B cell (primary cell): ENCODE results near the gene SLC18A2. TPM values are rescaled to one million over a fixed set of nuclear protein-coding genes. Genes with fewer than 3 reads are reported as not detected.

Experiments used
- ATAC-seq: fragments of 200-7000 bp; cut with Tn5 transposase; one replicate; pipeline ENCODE4 v1.10.0; 2021; ENCODE audit warnings: low read depth, mild to moderate bottlenecking, moderate number of reproducible peaks, moderate library complexity
- CTCF ChIA-PET: fragments of 350-600 bp; sonication (Branson Sonifier 250); formaldehyde crosslinking; loops from one replicate; lab custom pipeline; 2021; ENCODE audit warnings: antibody characterized with exemption, inconsistent platforms; lab: Charles Lee
- POLR2A ChIA-PET: fragments of 350-600 bp; sonication (Branson Sonifier 250); formaldehyde crosslinking; loops from one replicate; lab custom pipeline; 2021; ENCODE audit warnings: antibody characterized with exemption; lab: Charles Lee
- DNase-seq: peaks from one replicate; pipeline ENCODE4 v3.0.0; 2013
- H2AFZ ChIP-seq: 2 replicates; pipeline ENCODE4 v1.6.1; 2012; ENCODE audit warnings: mild to moderate bottlenecking, low read depth, low read length; ENCODE audit not compliant: insufficient read depth, poor library complexity, severe bottlenecking
- H3K27ac ChIP-seq, 2 donors: 1 replicate in 1 of 2; 2 replicates in 1 of 2; pipeline ENCODE4 v1.5.1; 2012 to 2013; ENCODE audit warnings: low read length in 2 of 2, mild to moderate bottlenecking in 2 of 2, moderate library complexity in 1 of 2
- H3K27me3 ChIP-seq, 4 experiments: fragments of 200-600 bp in 1 of 4; sonication (generic) in 1 of 4; replicated peaks in 1 of 4; 1 replicate in 2 of 4; 2 replicates in 2 of 4; pipeline versions ENCODE4 v1.6.1 to v1.7.0; 2013 to 2016; ENCODE audit warnings: low read length in 3 of 4, mild to moderate bottlenecking in 2 of 4, mixed read lengths in 1 of 4, moderate library complexity in 1 of 4; ENCODE audit not compliant: insufficient read depth in 4 of 4, control insufficient read depth in 3 of 4; ENCODE audit errors: control extremely low read depth in 1 of 4
- H3K36me3 ChIP-seq, 2 experiments: replicated peaks in 1 of 2; 1 replicate in 1 of 2; 2 replicates in 1 of 2; pipeline versions ENCODE4 v1.6.1 to v1.7.1; 2013; ENCODE audit warnings: low read length in 1 of 2; ENCODE audit not compliant: insufficient read depth in 2 of 2, control insufficient read depth in 1 of 2; ENCODE audit errors: control extremely low read depth in 1 of 2, extremely low read depth in 1 of 2
- H3K4me1 ChIP-seq, 2 donors: fragments of 200-600 bp in 1 of 2; sonication (generic) in 1 of 2; 1 replicate in 1 of 2; 2 replicates in 1 of 2; pipeline versions ENCODE4 v1.5.1 to v1.6.1; 2013 to 2017; ENCODE audit warnings: low read length in 2 of 2; ENCODE audit not compliant: control insufficient read depth in 2 of 2, insufficient read depth in 2 of 2
- H3K4me2 ChIP-seq: replicated peaks from 2 replicates; pipeline ENCODE3; 2012; ENCODE audit warnings: mild to moderate bottlenecking, low read depth, low read length; ENCODE audit not compliant: poor library complexity, severe bottlenecking
- H3K4me3 ChIP-seq, 5 experiments: fragments of 200-600 bp in 1 of 5; sonication (generic) in 1 of 5; 1 replicate in 3 of 5; 2 replicates in 2 of 5; pipeline versions ENCODE4 v1.5.1 to v1.7.0; 2011 to 2016; ENCODE audit warnings: low read length in 4 of 5, mild to moderate bottlenecking in 4 of 5, low read depth in 2 of 5, control low read depth in 1 of 5, moderate library complexity in 1 of 5; ENCODE audit not compliant: insufficient read depth in 1 of 5; ENCODE audit errors: control extremely low read depth in 1 of 5, extremely low read depth in 1 of 5
- H3K79me2 ChIP-seq: fragments of 200-600 bp; sonication (generic); one replicate; pipeline ENCODE4 v1.6.0; 2016; ENCODE audit warnings: low read length; ENCODE audit not compliant: control insufficient read depth, insufficient read depth
- H3K9ac ChIP-seq: fragments of 200-600 bp; sonication (generic); 2 replicates; pipeline ENCODE4 v1.6.1; 2017; ENCODE audit warnings: mild to moderate bottlenecking, low read length, moderate library complexity
- H3K9me3 ChIP-seq, 3 donors: one replicate each; pipeline versions ENCODE4 v1.6.1 to v1.7.1; 2013; ENCODE audit warnings: low read length in 2 of 3; ENCODE audit not compliant: control insufficient read depth in 2 of 3, insufficient read depth in 1 of 3; ENCODE audit errors: control extremely low read depth in 1 of 3
- H4K20me1 ChIP-seq: 2 replicates; pipeline ENCODE4 v1.6.0; 2012; ENCODE audit warnings: mild to moderate bottlenecking, low read length; ENCODE audit not compliant: insufficient read depth, control insufficient read depth, poor library complexity, severe bottlenecking
- H3K27ac Mint-ChIP-seq: one replicate; pipeline ENCODE4 v1.8.0; 2021; ENCODE audit warnings: mixed read lengths
- H3K27me3 Mint-ChIP-seq: one replicate; pipeline ENCODE4 v1.8.0; 2021; ENCODE audit warnings: mixed read lengths
- H3K4me1 Mint-ChIP-seq: one replicate; pipeline ENCODE4 v1.8.0; 2021; ENCODE audit warnings: mixed read lengths
- H3K4me3 Mint-ChIP-seq: one replicate; pipeline ENCODE4 v1.8.0; 2021; ENCODE audit warnings: mixed read lengths
- H3K9me3 Mint-ChIP-seq: one replicate; pipeline ENCODE4 v1.8.0; 2022; ENCODE audit warnings: mixed read lengths; ENCODE audit not compliant: insufficient read depth
- EZH2 ChIP-seq: IDR thresholded peaks from 2 replicates; pipeline ENCODE4 v1.6.1; 2012; ENCODE audit warnings: borderline replicate concordance, low read depth, mild to moderate bottlenecking, moderate library complexity, low read length; ENCODE audit not compliant: insufficient read depth, poor library complexity, severe bottlenecking
- WGBS: methylation state at CpG from one replicate; pipeline ENCODE4 v1.1.5; 2013; ENCODE audit warnings: missing lambda C conversion rate; ENCODE audit not compliant: insufficient coverage; 5-methylcytosine and 5-hydroxymethylcytosine counted together
- intact Hi-C: fragments of 100-400 bp; cut with micrococcal nuclease; formaldehyde crosslinking; loops from one replicate; pipeline ENCODE4 v1.10.0; 2022
- polyA plus RNA-seq: library from polyadenylated mRNA; depleted of rRNA; stranded (reverse); fragments of >200 nt; gene quantifications from 2 replicates; pipeline ENCODE4 v1.2.3, GENCODE V29; 2012
- total RNA-seq, 2 donors: library from RNA; stranded (reverse); fragments of 120-200 nt in 1 of 2; gene quantifications; 1 replicate in 1 of 2; 2 replicates in 1 of 2; pipeline versions ENCODE4 v1.2.3 to v1.2.4, GENCODE V29; 2013 to 2022
- TF ChIP-seq, protein P1 (sequence below): fragments of 200-600 bp; IDR thresholded peaks from one replicate; pipeline ENCODE4 v1.8.0; 2022; ENCODE audit warnings: antibody characterized with exemption, mild to moderate bottlenecking

The SLC18A2 gene
- total and polyA plus RNA-seq, 2 donors (not counting 1 experiment from before 2014, with no cell fraction given) = not detected

DNA sequence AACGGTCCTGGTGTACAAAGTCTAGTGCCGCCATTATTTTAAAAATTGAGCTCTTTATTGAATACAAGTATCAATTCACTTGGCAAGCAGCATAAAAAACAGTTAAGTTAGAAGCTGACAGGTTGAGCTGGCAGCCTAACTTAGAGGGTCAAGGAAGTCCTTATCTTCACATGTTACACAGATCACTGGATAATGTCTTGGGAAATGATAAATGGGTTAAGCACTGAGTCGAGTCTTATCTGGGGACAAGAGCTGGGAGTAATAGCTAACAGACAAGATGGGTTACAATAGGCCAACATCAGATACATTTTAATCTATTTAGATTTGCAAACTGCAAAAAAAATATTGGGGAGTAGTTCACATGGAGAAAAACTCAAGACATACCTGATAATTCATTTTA lies 34.2 kb downstream of the SLC18A2 start:
- Histone ChIP-seq H3K4me3 (no peak overlapping the region), H3K27ac (no peak overlapping the region), H3K4me1 (no peaks in the 10 kb centered on the region), H3K36me3 (no peaks in the 10 kb centered on the region), H3K27me3 (no peaks in the 10 kb centered on the region), H3K9me3 (no peaks in the 10 kb centered on the region), H3K9ac (no peak overlapping the region), H3K79me2 (no peaks in the 10 kb centered on the region), H2AFZ (no peak overlapping the region), H4K20me1 (no peaks in the 10 kb centered on the region), H3K4me2 (no peak overlapping the region)
- intact Hi-C loops = no loop called here
- Mint-ChIP-seq H3K4me1 (no peaks in the 10 kb centered on the region), H3K9me3 (no peaks in the 10 kb centered on the region), H3K27me3 (no peaks in the 10 kb centered on the region), H3K27ac (no peak overlapping the region), H3K4me3 (no peak overlapping the region)
- no peak for ATAC-seq
- ChIA-PET CTCF (interaction anchor here (1.8 kb wide), 1 partner anchor 11 kb away, joined by 6 read pairs; no protein-coding TSS in a partner anchor), POLR2A (no interaction called here)
- no peak for DNase-seq
- no CpG with 5 or more reads among the region's 3 CpGs for WGBS
- TF ChIP-seq, protein P1, sequence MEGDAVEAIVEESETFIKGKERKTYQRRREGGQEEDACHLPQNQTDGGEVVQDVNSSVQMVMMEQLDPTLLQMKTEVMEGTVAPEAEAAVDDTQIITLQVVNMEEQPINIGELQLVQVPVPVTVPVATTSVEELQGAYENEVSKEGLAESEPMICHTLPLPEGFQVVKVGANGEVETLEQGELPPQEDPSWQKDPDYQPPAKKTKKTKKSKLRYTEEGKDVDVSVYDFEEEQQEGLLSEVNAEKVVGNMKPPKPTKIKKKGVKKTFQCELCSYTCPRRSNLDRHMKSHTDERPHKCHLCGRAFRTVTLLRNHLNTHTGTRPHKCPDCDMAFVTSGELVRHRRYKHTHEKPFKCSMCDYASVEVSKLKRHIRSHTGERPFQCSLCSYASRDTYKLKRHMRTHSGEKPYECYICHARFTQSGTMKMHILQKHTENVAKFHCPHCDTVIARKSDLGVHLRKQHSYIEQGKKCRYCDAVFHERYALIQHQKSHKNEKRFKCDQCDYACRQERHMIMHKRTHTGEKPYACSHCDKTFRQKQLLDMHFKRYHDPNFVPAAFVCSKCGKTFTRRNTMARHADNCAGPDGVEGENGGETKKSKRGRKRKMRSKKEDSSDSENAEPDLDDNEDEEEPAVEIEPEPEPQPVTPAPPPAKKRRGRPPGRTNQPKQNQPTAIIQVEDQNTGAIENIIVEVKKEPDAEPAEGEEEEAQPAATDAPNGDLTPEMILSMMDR = no peak
- no peak for TF ChIP-seq EZH2

DNA sequence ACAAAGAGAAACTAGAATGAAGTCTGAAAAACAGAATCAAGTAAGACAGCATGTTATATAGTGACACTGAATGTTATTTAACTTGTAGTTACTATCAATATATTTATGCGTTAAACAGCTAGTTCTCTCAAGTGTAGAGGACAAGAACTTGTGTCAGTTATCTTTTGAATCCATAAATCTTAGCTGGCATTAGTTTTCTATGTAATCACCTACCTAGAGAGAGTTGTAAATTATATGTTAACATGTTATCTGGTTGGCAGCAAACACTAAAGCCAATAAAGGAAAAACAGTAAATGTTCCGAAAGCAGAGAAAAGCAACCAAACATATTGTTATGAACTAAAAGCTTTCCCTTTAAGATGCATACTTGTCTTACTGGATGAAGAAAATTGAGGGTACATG lies 36.8 kb downstream of the SLC18A2 start:
- Histone ChIP-seq H4K20me1 (no peaks in the 10 kb centered on the region), H3K27me3 (no peaks in the 10 kb centered on the region), H3K4me2 (no peak overlapping the region), H2AFZ (no peak overlapping the region), H3K27ac (no peak overlapping the region), H3K4me1 (no peaks in the 10 kb centered on the region), H3K4me3 (no peak overlapping the region), H3K79me2 (no peaks in the 10 kb centered on the region), H3K36me3 (peaks cover 0 to 2% of the 10 kb centered on the region in 2 experiments), H3K9me3 (no peaks in the 10 kb centered on the region), H3K9ac (no peak overlapping the region)
- intact Hi-C loops = no loop called here
- Mint-ChIP-seq H3K4me3 (no peak overlapping the region), H3K27me3 (no peaks in the 10 kb centered on the region), H3K27ac (no peak overlapping the region), H3K4me1 (no peaks in the 10 kb centered on the region), H3K9me3 (no peaks in the 10 kb centered on the region)
- ATAC-seq = no peak
- POLR2A ChIA-PET = no interaction called here
- no peak for DNase-seq
- CTCF ChIA-PET = interaction anchor here (1.1 kb wide), 1 partner anchor 10 kb away, joined by 3 read pairs; no protein-coding TSS in a partner anchor
- no CpG with 5 or more reads among the region's 2 CpGs for WGBS
- TF ChIP-seq, protein P1 = no peak
- TF ChIP-seq EZH2 = no peak
